Naive B cell (primary cell): Measurements from ENCODE around the gene DGCR8. TPM values are rescaled to one million over a fixed set of nuclear protein-coding genes. Genes with fewer than 3 reads are reported as not detected.

Experiments used
- ATAC-seq, 2 donors: fragments of 150-1000 bp; cut with Tn5 transposase; 2 replicates each; pipeline ENCODE4 v1.10.0; 2021; ENCODE audit warnings: low read depth in 2 of 2, mild to moderate bottlenecking in 2 of 2, moderate library complexity in 2 of 2
- DNase-seq: peaks from one replicate; pipeline ENCODE4 v3.0.0; 2022
- H3K27ac Mint-ChIP-seq, 6 donors: one replicate each; pipeline ENCODE4 v1.8.0; 2020 to 2022; ENCODE audit warnings: mild to moderate bottlenecking in 6 of 6, mixed read lengths in 6 of 6, moderate library complexity in 5 of 6, inconsistent platforms in 2 of 6
- H3K27me3 Mint-ChIP-seq, 3 donors: one replicate each; pipeline ENCODE4 v1.8.0; 2021 to 2022; ENCODE audit warnings: mixed read lengths in 3 of 3, mild to moderate bottlenecking in 1 of 3
- H3K36me3 Mint-ChIP-seq, 2 donors: one replicate each; pipeline ENCODE4 v1.8.0; 2020 to 2022; ENCODE audit warnings: mixed read lengths in 2 of 2, inconsistent platforms in 1 of 2, mild to moderate bottlenecking in 1 of 2
- H3K4me1 Mint-ChIP-seq, 3 donors: one replicate each; pipeline ENCODE4 v1.8.0; 2020 to 2022; ENCODE audit warnings: mixed read lengths in 3 of 3, inconsistent platforms in 1 of 3, mild to moderate bottlenecking in 1 of 3, moderate library complexity in 1 of 3
- H3K4me3 Mint-ChIP-seq, 8 donors: one replicate each; pipeline ENCODE4 v1.8.0; 2020 to 2022; ENCODE audit warnings: mild to moderate bottlenecking in 8 of 8, mixed read lengths in 8 of 8, moderate library complexity in 8 of 8, inconsistent platforms in 2 of 8
- H3K9me3 Mint-ChIP-seq, 7 donors: one replicate each; pipeline ENCODE4 v1.8.0; 2020 to 2022; ENCODE audit warnings: mixed read lengths in 7 of 7, mild to moderate bottlenecking in 5 of 7, inconsistent platforms in 2 of 7, moderate library complexity in 1 of 7
- polyA plus RNA-seq, 6 donors: library from polyadenylated mRNA; unstranded; fragments of 300-500 nt; fragmentation: Illumina TruSeq; gene quantifications; one replicate each; pipeline ENCODE4 v1.2.3, GENCODE V29; 2021; ENCODE audit warnings: low read depth in 6 of 6

Gene DGCR8
- polyA plus RNA-seq, 6 donors from 2014 or later: 0.49 to 6.7 (median 2.3) TPM

GRCh38 chr22:20143883-20144665 lies 64.0 kb downstream of the DGCR8 start:
- ATAC-seq (no peak), DNase-seq (no peak)
- Mint-ChIP-seq H3K27ac (peak overlapping the region in 1 of 6 donors; percentile 19), H3K4me3 (no peak overlapping the region), H3K9me3 (no peaks in the 10 kb centered on the region), H3K27me3 (no peaks in the 10 kb centered on the region), H3K4me1 (peaks cover 0 to 16% (median 3%) of the 10 kb centered on the region in 3 donors), H3K36me3 (no peaks in the 10 kb centered on the region)

- Mint-ChIP-seq H3K27ac (no peak overlapping the region), H3K4me3 (no peak overlapping the region), H3K27me3 (no peaks in the 10 kb centered on the region), H3K4me1 (peaks cover 0 to 6% (median 0%) of the 10 kb centered on the region in 3 donors), H3K36me3 (no peaks in the 10 kb centered on the region), H3K9me3 (no peaks in the 10 kb centered on the region)
- no peak for ATAC-seq
- DNase-seq: no peak
These were observed 65.3 kb downstream of the DGCR8 start for GRCh38 chr22:20145206-20145831.

- H3K27me3 Mint-ChIP-seq: no peaks in the 10 kb centered on the region
- no peak for ATAC-seq
- H3K4me3 Mint-ChIP-seq: no peak overlapping the region
- no peak for DNase-seq
- no peaks in the 10 kb centered on the region for H3K36me3 Mint-ChIP-seq
- H3K4me1 Mint-ChIP-seq: peaks cover 0 to 6% (median 0%) of the 10 kb centered on the region in 3 donors
- H3K9me3 Mint-ChIP-seq: no peaks in the 10 kb centered on the region
- H3K27ac Mint-ChIP-seq: no peak overlapping the region
These were observed 65.8 kb downstream of the DGCR8 start for GRCh38 chr22:20145832-20146223.

- Mint-ChIP-seq H3K4me3 (peak overlapping the region in 1 of 8 donors; percentile 47), H3K27me3 (no peaks in the 10 kb centered on the region), H3K9me3 (no peaks in the 10 kb centered on the region), H3K36me3 (no peaks in the 10 kb centered on the region), H3K4me1 (peaks cover 0 to 6% (median 1%) of the 10 kb centered on the region in 3 donors), H3K27ac (no peak overlapping the region)
- DNase-seq (no peak), ATAC-seq (no peak)
These were observed 66.7 kb downstream of the DGCR8 start for GRCh38 chr22:20146777-20147176.

- no peak overlapping the region for H3K4me3 Mint-ChIP-seq
- H3K9me3 Mint-ChIP-seq: no peaks in the 10 kb centered on the region
- H3K4me1 Mint-ChIP-seq: peaks cover 0 to 6% (median 1%) of the 10 kb centered on the region in 3 donors
- no peak for DNase-seq
- no peak overlapping the region for H3K27ac Mint-ChIP-seq
- no peaks in the 10 kb centered on the region for H3K36me3 Mint-ChIP-seq
- no peak for ATAC-seq
- no peaks in the 10 kb centered on the region for H3K27me3 Mint-ChIP-seq
These were observed 67.4 kb downstream of the DGCR8 start for GRCh38 chr22:20147237-20147988.

GRCh38 chr22:20148414-20148813 lies 68.4 kb downstream of the DGCR8 start:
- Mint-ChIP-seq H3K4me1 (peaks cover 0 to 6% (median 1%) of the 10 kb centered on the region in 3 donors), H3K4me3 (no peak overlapping the region), H3K27ac (no peak overlapping the region), H3K27me3 (no peaks in the 10 kb centered on the region), H3K36me3 (no peaks in the 10 kb centered on the region), H3K9me3 (no peaks in the 10 kb centered on the region)
- ATAC-seq (no peak), DNase-seq (no peak)

GRCh38 chr22:20149257-20150250 lies 69.5 kb downstream of the DGCR8 start:
- Mint-ChIP-seq H3K4me1 (peaks cover 0 to 6% (median 1%) of the 10 kb centered on the region in 3 donors), H3K27me3 (no peaks in the 10 kb centered on the region), H3K9me3 (no peaks in the 10 kb centered on the region), H3K36me3 (no peaks in the 10 kb centered on the region), H3K27ac (no peak overlapping the region), H3K4me3 (no peak overlapping the region)
- ATAC-seq: no peak
- no peak for DNase-seq

- H3K27ac Mint-ChIP-seq: peak within 1 kb of the TSS in 1 of 6 donors; percentile 53
- H3K36me3 Mint-ChIP-seq: no peaks in the 10 kb centered on the region
- no peaks in the 10 kb centered on the region for H3K9me3 Mint-ChIP-seq
These were observed 70.6 kb downstream of the DGCR8 start, which contains the start of gene CCDC188 for GRCh38 chr22:20150381-20151275. TSS of gene CCDC188 (minus strand) at chr22:20151055. CDS start at chr22:20150986, 69 bp downstream.

GRCh38 chr22:20151276-20151588 lies 71.2 kb downstream of the DGCR8 start:
- no peaks in the 10 kb centered on the region for H3K9me3 Mint-ChIP-seq
- no peaks in the 10 kb centered on the region for H3K27me3 Mint-ChIP-seq
- no peaks in the 10 kb centered on the region for H3K36me3 Mint-ChIP-seq
- no peak overlapping the region for H3K4me3 Mint-ChIP-seq
- peaks cover 0 to 5% (median 1%) of the 10 kb centered on the region in 3 donors for H3K4me1 Mint-ChIP-seq
- DNase-seq: no peak
- peak overlapping the region in 1 of 6 donors; percentile 53 for H3K27ac Mint-ChIP-seq
- ATAC-seq: no peak

More at GRCh38 chr22:20150381-20151275, 70.6 kb downstream of the DGCR8 start, which contains the start of gene CCDC188:
- no peak for ATAC-seq
- no peaks in the 10 kb centered on the region for H3K27me3 Mint-ChIP-seq
- H3K4me3 Mint-ChIP-seq: no peak within 1 kb of the TSS
- no peak for DNase-seq
- H3K4me1 Mint-ChIP-seq: peaks cover 0 to 6% (median 1%) of the 10 kb centered on the region in 3 donors

GRCh38 chr22:20152464-20152890 lies 72.4 kb downstream of the DGCR8 start:
- DNase-seq: no peak
- Mint-ChIP-seq H3K4me1 (peaks cover 1 to 6% (median 4%) of the 10 kb centered on the region in 3 donors), H3K9me3 (no peaks in the 10 kb centered on the region), H3K4me3 (peak overlapping the region in 1 of 8 donors; percentile 53), H3K36me3 (no peaks in the 10 kb centered on the region), H3K27ac (peak overlapping the region in 1 of 6 donors; percentile 67), H3K27me3 (peaks cover 5 to 12% (median 8%) of the 10 kb centered on the region in 3 donors)
- no peak for ATAC-seq

GRCh38 chr22:20153945-20154344 lies 73.9 kb downstream of the DGCR8 start:
- Mint-ChIP-seq H3K27me3 (peaks cover 5 to 24% (median 9%) of the 10 kb centered on the region in 3 donors), H3K36me3 (no peaks in the 10 kb centered on the region), H3K27ac (peak overlapping the region in 1 of 6 donors; percentile 23), H3K9me3 (no peaks in the 10 kb centered on the region), H3K4me1 (peaks cover 1 to 6% (median 4%) of the 10 kb centered on the region in 3 donors), H3K4me3 (peak overlapping the region in 1 of 8 donors; percentile 19)
- DNase-seq (no peak), ATAC-seq (no peak)
